ENCODE results near the gene PHLDB1. TPM values are rescaled to one million over a fixed set of nuclear protein-coding genes. Genes with fewer than 3 reads are reported as not detected.
A peak's percentile ranks its signal among the peaks of the same experiment; 100 is the strongest.
"Not testable (repeated sequence)": the region's sequence is repeated elsewhere in the genome, so short reads cannot be mapped to it uniquely, and the experiment has no call there.

PHLDB1 gene
- total RNA-seq = 1 to 10 TPM; 2.0 to 2.4 TPM

DNA sequence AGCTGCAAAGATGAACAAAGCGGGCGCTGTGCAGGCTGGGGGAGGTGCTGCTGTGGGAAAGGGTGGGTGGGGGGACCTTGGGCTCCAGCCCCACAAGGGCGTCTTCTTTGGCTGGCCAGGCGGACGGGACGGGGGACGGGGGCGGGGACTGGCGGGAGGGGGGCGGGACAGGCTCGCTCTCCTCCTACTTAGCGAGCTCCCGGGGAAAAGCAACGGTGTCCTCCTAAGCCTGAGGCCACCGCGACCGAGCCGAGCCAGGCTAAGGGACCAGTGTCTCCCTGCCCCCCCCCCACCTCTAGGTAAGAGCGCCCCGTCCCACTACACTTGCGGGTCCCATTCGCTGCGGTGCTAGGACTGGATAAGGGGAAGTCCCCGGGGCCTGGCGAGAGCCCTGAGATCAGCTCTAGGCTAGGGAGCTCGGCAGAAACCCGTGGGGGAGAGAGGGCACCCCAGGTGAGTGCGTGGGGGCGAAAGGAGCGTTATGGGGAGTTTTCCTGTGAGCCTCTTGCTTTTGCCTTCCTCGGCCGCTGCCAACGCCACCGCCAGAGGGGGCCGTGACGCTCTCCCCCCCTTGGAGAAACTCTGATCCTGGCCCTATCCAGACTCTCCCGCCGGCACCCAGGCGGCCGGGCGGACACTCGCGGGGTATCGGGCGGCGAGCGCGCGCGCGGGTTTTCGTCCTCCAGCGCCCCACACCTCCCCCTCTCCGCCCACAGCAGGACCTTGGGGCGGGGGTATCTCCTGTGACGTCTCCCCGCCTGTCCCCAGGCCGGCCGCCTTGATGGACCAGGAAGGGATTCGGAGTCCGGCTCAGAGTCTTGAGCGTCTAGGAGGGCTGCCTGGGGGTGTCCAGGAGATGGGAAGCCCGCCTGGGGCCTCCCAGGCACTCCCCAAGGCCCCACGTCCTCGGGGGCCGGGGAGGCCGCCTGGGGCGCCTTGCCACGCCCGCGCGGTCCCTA lies at the start of gene PHLDB1:
Gene PHLDB1, plus strand, starts transcription at position 215 of the 959 bp plus-strand sequence. CDS start 6,222 bp downstream, outside the sequence.
- CTCF ChIA-PET = interaction anchor here (0.6 to 11.7 kb wide), 2 partner anchors 14 to 229 kb away, joined by 3 to 137 read pairs; no protein-coding TSS in a partner anchor
- H3K36me3 Mint-ChIP-seq = peaks cover 1% of the 10 kb centered on the region

DNA sequence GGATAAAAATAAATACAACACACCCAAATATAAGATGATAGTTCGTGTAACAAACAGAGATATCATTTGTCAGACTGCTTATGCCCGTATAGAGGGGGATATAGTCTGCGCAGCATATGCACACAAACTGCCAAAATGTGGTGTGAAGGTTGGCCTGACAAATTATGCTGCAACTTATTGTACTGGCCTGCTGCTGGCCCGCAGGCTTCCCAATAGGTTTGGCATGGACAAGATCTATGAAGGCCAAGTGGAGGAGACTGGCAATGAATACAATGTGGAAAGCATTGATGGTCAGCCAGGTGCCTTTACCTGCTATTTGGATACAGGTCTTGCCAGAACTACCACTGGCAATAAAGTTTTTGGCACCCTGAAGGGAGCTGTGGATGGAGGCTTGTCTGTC lies 46.6 kb upstream of the PHLDB1 start:
- intact Hi-C loops (cut with micrococcal nuclease) = no loop called here
- ChIA-PET CTCF (no interaction called here), POLR2A (no interaction called here)

More for the DNA sequence above, at the start of gene PHLDB1:
- Mint-ChIP-seq H3K27me3 (peaks cover 12% of the 10 kb centered on the region), H3K4me1 (ENCODE audit: low read depth) (peaks cover 22% of the 10 kb centered on the region), H3K4me3 (peak within 1 kb of the TSS; percentile 64), H3K27ac (no peak within 1 kb of the TSS), H3K9me3 (no peaks in the 10 kb centered on the region)
- intact Hi-C loops (cut with micrococcal nuclease) = loop anchor here (1.0 kb wide), 1 partner anchor 34 kb away; no protein-coding TSS in a partner anchor
- peak; percentile 57 for DNase-seq
- POLR2A ChIA-PET = no interaction called here

DNA sequence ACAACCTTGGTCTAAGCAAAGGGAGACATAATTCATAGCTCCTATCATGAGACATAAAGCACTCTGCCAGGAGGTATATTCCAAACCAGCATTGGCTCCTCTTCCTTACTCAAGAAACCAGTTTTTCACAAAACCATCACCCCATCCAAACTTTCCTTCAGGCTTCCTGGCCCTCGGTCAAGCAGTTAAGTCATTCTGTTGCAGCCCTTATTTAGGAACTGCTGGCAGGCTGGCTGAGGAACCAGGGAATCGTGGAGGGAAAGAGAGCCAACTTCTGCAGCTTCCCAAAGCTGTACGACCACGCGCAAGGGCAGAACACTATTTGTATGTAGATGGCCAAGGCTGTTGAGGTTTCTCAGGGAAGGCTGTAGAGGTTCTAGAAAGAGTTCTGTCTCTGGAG lies 42.4 kb upstream of the PHLDB1 start:
- H3K27ac Mint-ChIP-seq = no peak overlapping the region
- no peaks in the 10 kb centered on the region for H3K27me3 Mint-ChIP-seq
- intact Hi-C loops (cut with micrococcal nuclease) = no loop called here
- H3K36me3 Mint-ChIP-seq = no peaks in the 10 kb centered on the region
- ChIA-PET CTCF (interaction anchor here (0.8 to 1.0 kb wide), 3 partner anchors 44 to 52 kb away, joined by 3 to 4 read pairs (median 3); no protein-coding TSS in a partner anchor), POLR2A (no interaction called here)
- no peaks in the 10 kb centered on the region for H3K9me3 Mint-ChIP-seq
- peak overlapping the region; percentile 67 for H3K4me3 Mint-ChIP-seq
- peaks cover 7% of the 10 kb centered on the region for H3K4me1 Mint-ChIP-seq (ENCODE audit: low read depth)
- DNase-seq = no peak

More for the DNA sequence above, 46.6 kb upstream of the PHLDB1 start:
- DNase-seq = no peak
- peaks cover 6% of the 10 kb centered on the region for H3K4me1 Mint-ChIP-seq (ENCODE audit: low read depth)
- no peak overlapping the region for H3K4me3 Mint-ChIP-seq
- no peaks in the 10 kb centered on the region for H3K36me3 Mint-ChIP-seq
- H3K27me3 Mint-ChIP-seq = no peaks in the 10 kb centered on the region
- no peak overlapping the region for H3K27ac Mint-ChIP-seq
- H3K9me3 Mint-ChIP-seq = no peaks in the 10 kb centered on the region

DNA sequence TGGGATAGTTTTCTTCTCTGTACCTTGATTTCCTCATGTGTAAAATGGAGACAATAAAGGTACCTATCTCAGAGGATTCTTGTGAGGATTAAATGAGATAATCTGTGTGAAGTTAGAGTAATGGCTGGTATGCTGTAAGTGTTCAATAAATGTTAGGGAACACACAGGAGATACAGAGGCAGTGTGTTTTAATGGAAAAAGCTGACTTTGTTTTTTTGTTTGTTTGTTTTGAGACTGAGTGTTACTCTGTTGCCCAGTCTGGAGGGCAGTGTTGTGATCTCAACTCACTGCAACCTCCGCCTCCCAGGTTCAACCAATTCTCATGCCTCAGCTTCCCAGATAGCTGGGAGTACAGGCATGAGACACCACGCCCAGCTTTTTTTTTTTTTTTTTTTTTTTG lies 37.7 kb upstream of the PHLDB1 start:
- no peak overlapping the region for H3K4me3 Mint-ChIP-seq
- H3K9me3 Mint-ChIP-seq = no peaks in the 10 kb centered on the region
- POLR2A ChIA-PET = interaction anchor here (0.6 to 0.7 kb wide), 2 partner anchors 30 to 396 kb away, joined by 4 to 5 read pairs; no protein-coding TSS in a partner anchor
- peaks cover 9% of the 10 kb centered on the region for H3K36me3 Mint-ChIP-seq
- no peak for DNase-seq
- CTCF ChIA-PET = interaction anchor here (0.8 to 1.6 kb wide), 3 partner anchors 125 to 274 kb away, joined by 3 to 7 read pairs (median 5); no protein-coding TSS in a partner anchor
- no peak overlapping the region for H3K27ac Mint-ChIP-seq
- intact Hi-C loops (cut with micrococcal nuclease) = loop anchor here (5.0 kb wide), 1 partner anchor 367 kb away; no protein-coding TSS in a partner anchor
- peaks cover 35% of the 10 kb centered on the region for H3K4me1 Mint-ChIP-seq (ENCODE audit: low read depth)
- H3K27me3 Mint-ChIP-seq = no peaks in the 10 kb centered on the region

DNA sequence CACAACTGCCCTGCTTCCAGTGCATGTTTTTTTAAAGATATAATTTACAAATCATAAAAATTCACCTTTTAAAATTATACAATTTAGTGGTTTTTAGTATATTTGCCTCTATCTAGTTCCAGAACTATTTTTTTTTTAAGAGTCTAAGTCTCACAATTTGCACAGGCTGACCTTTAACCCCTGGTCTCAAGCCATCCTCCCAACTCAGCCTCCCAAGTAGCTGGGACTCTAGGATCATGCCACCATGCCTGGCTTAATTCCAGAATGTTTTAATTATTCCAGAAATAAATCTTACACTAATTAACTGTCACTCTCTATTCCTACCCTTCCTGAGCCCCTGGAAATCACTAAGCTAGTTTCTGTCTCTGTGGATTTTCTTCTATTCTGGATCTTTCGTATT lies 36.6 kb upstream of the PHLDB1 start:
- Mint-ChIP-seq H3K4me1 (ENCODE audit: low read depth) (peaks cover 40% of the 10 kb centered on the region), H3K36me3 (peaks cover 9% of the 10 kb centered on the region), H3K9me3 (no peaks in the 10 kb centered on the region), H3K27ac (peak overlapping the region; percentile 14), H3K27me3 (no peaks in the 10 kb centered on the region), H3K4me3 (no peak overlapping the region)
- CTCF ChIA-PET = interaction anchor here (1.2 to 1.4 kb wide), 2 partner anchors 13 to 24 kb away, joined by 3 read pairs; no protein-coding TSS in a partner anchor
- intact Hi-C loops (cut with micrococcal nuclease) = loop anchor here (5.0 kb wide), 1 partner anchor 368 kb away; no protein-coding TSS in a partner anchor
- POLR2A ChIA-PET = no interaction called here
- DNase-seq = no peak

DNA sequence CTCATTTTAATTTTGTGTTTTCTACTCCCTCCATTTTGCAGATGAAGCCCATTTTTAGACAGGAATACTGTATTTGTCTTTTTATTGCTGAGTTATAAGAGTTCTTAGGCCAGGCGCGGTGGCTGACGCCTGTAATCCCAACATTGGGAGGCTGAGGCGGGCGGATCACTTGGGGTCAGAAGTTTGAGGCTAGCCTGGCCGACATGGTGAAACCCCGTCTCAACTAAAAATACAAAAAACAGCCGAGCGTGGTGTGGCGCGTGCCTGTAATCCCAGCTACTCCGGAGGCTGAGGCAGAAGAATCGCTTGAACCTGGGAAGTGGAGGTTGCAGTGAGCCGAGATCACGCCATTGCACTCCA lies 35.7 kb upstream of the PHLDB1 start:
- CTCF ChIA-PET = interaction anchor here (0.6 to 1.8 kb wide), 4 partner anchors 14 to 258 kb away, joined by 3 to 6 read pairs (median 4); no protein-coding TSS in a partner anchor
- H3K36me3 Mint-ChIP-seq, H3K27me3 Mint-ChIP-seq, H3K9me3 Mint-ChIP-seq: not testable (repeated sequence)
- H3K4me1 Mint-ChIP-seq (ENCODE audit: low read depth) = peaks cover 45% of the 10 kb centered on the region
- intact Hi-C loops (cut with micrococcal nuclease) = loop anchor here (2.0 to 5.0 kb wide), 5 partner anchors 23 to 369 kb away; partner anchors contain the start of genes ATP5MG, KMT2A and TMEM25
- H3K4me3 Mint-ChIP-seq = peak overlapping the region; percentile 87
- peak; percentile 37 for DNase-seq
- POLR2A ChIA-PET = interaction anchor here (0.7 to 1.4 kb wide), 6 partner anchors 9 to 330 kb away, joined by 3 to 5 read pairs (median 4); partner anchors contain the start of gene CD3D
- peak overlapping the region; percentile 92 for H3K27ac Mint-ChIP-seq

DNA sequence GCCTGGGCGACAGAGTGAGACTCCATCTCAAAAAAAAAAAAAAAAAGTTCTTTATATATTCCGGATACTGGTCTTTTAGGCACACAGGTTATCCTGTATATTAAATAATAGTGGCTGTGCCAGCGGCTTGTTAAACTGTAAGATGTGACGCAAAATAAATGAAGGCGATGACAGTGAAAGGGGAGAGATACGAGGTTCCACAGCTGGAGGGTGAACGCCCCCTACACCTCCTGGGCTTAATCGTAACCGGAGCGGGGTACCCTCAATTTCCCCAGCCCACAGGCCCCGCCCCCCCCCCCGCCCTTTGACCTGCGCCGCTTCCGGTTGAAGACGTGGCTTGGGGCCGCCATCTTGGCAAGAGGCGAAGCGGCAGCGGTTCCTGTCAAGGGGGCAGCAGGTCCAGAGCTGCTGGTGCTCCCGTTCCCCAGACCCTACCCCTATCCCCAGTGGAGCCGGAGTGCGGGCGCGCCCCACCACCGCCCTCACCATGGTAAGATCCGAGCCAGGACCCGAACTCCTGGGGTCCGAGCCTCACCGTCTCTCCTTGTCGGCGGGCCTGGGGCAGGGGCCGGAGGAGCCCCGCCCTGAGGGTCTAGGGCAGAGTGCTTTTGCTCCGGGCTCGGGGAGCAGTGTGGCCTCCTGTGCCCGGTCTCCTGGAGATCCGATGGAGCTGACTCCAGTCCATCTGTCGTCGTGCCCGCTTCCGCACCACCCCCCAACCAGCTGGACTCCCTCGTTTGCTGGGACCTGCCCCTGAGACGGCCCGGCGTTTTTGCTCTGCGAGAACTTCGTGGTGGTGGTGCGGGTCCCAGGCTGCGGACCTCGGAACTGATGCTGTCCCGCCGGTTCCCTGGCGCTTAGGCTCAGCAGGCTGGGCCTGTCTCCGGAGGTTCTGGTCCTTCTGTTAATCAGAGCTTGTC lies 35.1 kb upstream of the PHLDB1 start, which contains the start of gene ARCN1:
Gene ARCN1, plus strand, starts transcription at position 349 of the 920 bp plus-strand sequence. Its CDS starts 139 bp downstream, at position 488.
- Mint-ChIP-seq H3K27ac (peak within 1 kb of the TSS; percentile 92), H3K27me3 (no peaks in the 10 kb centered on the region), H3K4me1 (ENCODE audit: low read depth) (peaks cover 52% of the 10 kb centered on the region), H3K4me3 (peak within 1 kb of the TSS; percentile 87), H3K9me3 (no peaks in the 10 kb centered on the region), H3K36me3 (peaks cover 10% of the 10 kb centered on the region)
- DNase-seq = peak; percentile 87
- intact Hi-C loops (cut with micrococcal nuclease) = loop anchor here (2.0 to 5.0 kb wide), 5 partner anchors 22 to 370 kb away; partner anchors contain the start of genes ATP5MG, KMT2A and TMEM25
- ChIA-PET CTCF (interaction anchor here (0.8 to 1.8 kb wide), 4 partner anchors 15 to 40 kb away, joined by 3 to 6 read pairs (median 5); no protein-coding TSS in a partner anchor), POLR2A (interaction anchor here (0.6 to 1.4 kb wide), 12 partner anchors 9 to 330 kb away, joined by 3 to 5 read pairs (median 4); partner anchors contain the start of genes CD3D and KMT2A)

DNA sequence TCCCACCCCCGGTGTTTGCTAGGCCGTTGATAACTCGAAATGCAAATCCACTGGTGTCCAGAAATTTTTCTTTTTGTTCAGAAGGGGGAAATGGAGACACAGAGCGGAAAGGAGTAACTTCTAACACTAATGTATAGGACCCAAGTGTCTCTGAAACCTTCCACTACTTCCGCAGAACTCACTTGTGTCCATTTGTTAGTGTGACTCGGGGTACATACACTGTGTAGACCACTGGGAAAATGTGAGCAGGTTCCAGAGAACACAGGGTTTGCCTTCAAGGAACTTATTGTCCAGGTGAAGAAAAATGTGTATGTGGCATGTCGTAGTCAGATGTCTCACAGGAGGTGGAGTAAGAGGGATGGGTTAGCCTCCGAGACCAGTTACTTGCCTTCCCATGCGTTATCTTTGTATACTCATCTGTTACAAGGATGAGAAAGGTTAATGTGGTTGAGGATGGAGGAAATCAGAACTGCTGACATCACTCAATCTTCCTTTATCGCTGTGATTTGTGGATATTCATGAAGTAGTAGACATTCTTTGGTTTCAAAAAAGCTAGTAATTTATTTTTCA lies 34.3 kb upstream of the PHLDB1 start:
- peak; percentile 53 for DNase-seq
- H3K36me3 Mint-ChIP-seq = peaks cover 14% of the 10 kb centered on the region
- no peaks in the 10 kb centered on the region for H3K27me3 Mint-ChIP-seq
- peak overlapping the region; percentile 87 for H3K4me3 Mint-ChIP-seq
- no peaks in the 10 kb centered on the region for H3K9me3 Mint-ChIP-seq
- intact Hi-C loops (cut with micrococcal nuclease) = loop anchor here (1.0 to 5.0 kb wide), 6 partner anchors 22 to 371 kb away; partner anchors contain the start of genes ATP5MG, KMT2A and TMEM25
- CTCF ChIA-PET = interaction anchor here (0.8 to 1.8 kb wide), 4 partner anchors 20 to 39 kb away, joined by 3 to 6 read pairs (median 5); no protein-coding TSS in a partner anchor
- H3K27ac Mint-ChIP-seq = peak overlapping the region; percentile 92
- POLR2A ChIA-PET = interaction anchor here (0.7 to 1.4 kb wide), 8 partner anchors 8 to 313 kb away, joined by 3 to 5 read pairs (median 4); partner anchors contain the start of genes CD3D and KMT2A
- H3K4me1 Mint-ChIP-seq (ENCODE audit: low read depth) = peaks cover 56% of the 10 kb centered on the region

DNA sequence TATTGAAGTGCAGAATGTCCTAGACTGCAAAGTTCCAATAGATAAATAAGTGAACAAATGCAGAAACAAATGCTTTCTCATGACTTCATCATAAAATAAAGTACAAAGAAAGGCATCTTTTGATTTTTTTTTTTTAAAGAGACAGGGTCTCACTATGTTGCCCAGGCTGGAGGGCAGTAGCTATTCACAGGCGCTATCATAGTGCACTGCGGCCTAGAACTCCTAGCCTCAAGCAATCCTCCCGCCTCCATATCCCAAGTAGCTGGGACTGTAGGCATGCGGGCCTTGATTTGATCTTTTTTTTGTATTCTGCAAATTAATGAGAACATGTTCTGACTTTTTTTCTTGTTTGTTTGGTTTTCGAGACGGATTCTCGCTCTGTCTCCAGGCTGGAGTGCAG lies 32.8 kb upstream of the PHLDB1 start:
- H3K27me3 Mint-ChIP-seq = no peaks in the 10 kb centered on the region
- DNase-seq = no peak
- CTCF ChIA-PET = interaction anchor here (0.6 to 1.1 kb wide), 2 partner anchors 9 to 149 kb away, joined by 3 to 4 read pairs; no protein-coding TSS in a partner anchor
- no peaks in the 10 kb centered on the region for H3K9me3 Mint-ChIP-seq
- H3K36me3 Mint-ChIP-seq = peaks cover 14% of the 10 kb centered on the region
- POLR2A ChIA-PET = no interaction called here
- no peak overlapping the region for H3K27ac Mint-ChIP-seq
- peaks cover 66% of the 10 kb centered on the region for H3K4me1 Mint-ChIP-seq (ENCODE audit: low read depth)
- H3K4me3 Mint-ChIP-seq = peak overlapping the region; percentile 26
- intact Hi-C loops (cut with micrococcal nuclease) = loop anchor here (5.0 kb wide), 1 partner anchor 372 kb away; no protein-coding TSS in a partner anchor

DNA sequence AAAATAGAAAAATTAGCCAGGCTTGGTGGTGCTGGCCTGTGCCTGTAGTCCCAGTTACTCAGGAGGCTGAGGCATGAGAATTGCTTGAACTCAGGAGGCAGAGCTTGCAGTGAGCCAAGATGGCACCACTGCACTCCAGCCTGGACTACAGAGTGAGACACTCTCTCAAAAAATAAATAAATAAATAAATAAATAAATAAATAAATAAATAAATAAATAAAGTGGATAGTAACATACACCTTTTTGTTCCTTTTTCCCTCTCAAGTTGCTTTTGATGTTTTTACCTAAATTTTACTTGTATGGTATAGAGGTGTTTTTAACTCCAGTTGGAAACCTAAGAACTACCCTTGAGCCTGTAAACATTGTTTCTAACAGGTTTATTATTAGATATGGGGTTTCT lies 29.4 kb upstream of the PHLDB1 start:
- Mint-ChIP-seq H3K36me3 (peaks cover 16% of the 10 kb centered on the region), H3K4me1 (ENCODE audit: low read depth) (peaks cover 52% of the 10 kb centered on the region)
- ChIA-PET POLR2A (interaction anchor here (0.5 to 0.7 kb wide), 2 partner anchors 26 to 28 kb away, joined by 3 to 4 read pairs; no protein-coding TSS in a partner anchor), CTCF (interaction anchor here (1.3 kb wide), 1 partner anchor 17 kb away, joined by 5 read pairs; no protein-coding TSS in a partner anchor)
- DNase-seq; H3K27ac Mint-ChIP-seq; intact Hi-C loops (cut with micrococcal nuclease); H3K9me3 Mint-ChIP-seq; H3K27me3 Mint-ChIP-seq; H3K4me3 Mint-ChIP-seq: not testable (repeated sequence)
